H9 (cell line): ENCODE data around the gene SLC25A36. TPM values are rescaled to one million over a fixed set of nuclear protein-coding genes. Genes with fewer than 3 reads are reported as not detected.

ENCODE experiments used
- DNase-seq: peaks from one replicate; pipeline ENCODE4 v3.0.0-alpha.2; 2017
- H2AFZ ChIP-seq: one replicate; pipeline ENCODE4 v1.6.1; 2013; ENCODE audit warnings: mild to moderate bottlenecking, low read length, control low read depth, moderate library complexity
- H2AK5ac ChIP-seq: 2 replicates; pipeline ENCODE4 v1.6.1; 2013; ENCODE audit warnings: low read length, control low read depth, mixed read lengths; ENCODE audit not compliant: insufficient read length
- H2BK120ac ChIP-seq: one replicate; pipeline ENCODE4 v1.6.1; 2013; ENCODE audit warnings: low read depth, mild to moderate bottlenecking, low read length, control low read depth, inconsistent platforms; ENCODE audit not compliant: poor library complexity, severe bottlenecking
- H2BK12ac ChIP-seq: 2 replicates; pipeline ENCODE4 v1.6.1; 2013; ENCODE audit warnings: low read length, control low read depth, mixed read lengths, low read depth; ENCODE audit not compliant: insufficient read length
- H2BK15ac ChIP-seq: 2 replicates; pipeline ENCODE4 v1.6.1; 2013; ENCODE audit warnings: low read depth, low read length, control low read depth
- H2BK20ac ChIP-seq: one replicate; pipeline ENCODE4 v1.6.1; 2013; ENCODE audit warnings: low read depth, mild to moderate bottlenecking, low read length, control low read depth, inconsistent platforms; ENCODE audit not compliant: poor library complexity, severe bottlenecking
- H2BK5ac ChIP-seq: 2 replicates; pipeline ENCODE4 v1.6.1; 2013; ENCODE audit warnings: low read length, control low read depth, mixed read lengths; ENCODE audit not compliant: insufficient read length
- H3K14ac ChIP-seq: 2 replicates; pipeline ENCODE4 v1.6.1; 2013; ENCODE audit warnings: low read length, control low read depth; ENCODE audit not compliant: insufficient read depth
- H3K18ac ChIP-seq: 2 replicates; pipeline ENCODE4 v1.6.1; 2013; ENCODE audit warnings: low read depth, mild to moderate bottlenecking, mixed read lengths, low read length, control low read depth; ENCODE audit not compliant: insufficient read length
- H3K23ac ChIP-seq: 2 replicates; pipeline ENCODE4 v1.6.1; 2013; ENCODE audit warnings: low read length, control low read depth, mixed read lengths, low read depth; ENCODE audit not compliant: insufficient read length
- H3K23me2 ChIP-seq: 2 replicates; pipeline ENCODE4 v1.6.1; 2013; ENCODE audit warnings: low read depth, mild to moderate bottlenecking, mixed read lengths, low read length, control low read depth; ENCODE audit not compliant: insufficient read length, poor library complexity, severe bottlenecking
- H3K27ac ChIP-seq: 2 replicates; pipeline ENCODE4 v1.5.1; 2013; ENCODE audit warnings: low read length, control low read depth, mixed read lengths, low read depth; ENCODE audit not compliant: insufficient read length
- H3K27me3 ChIP-seq: 2 replicates; pipeline ENCODE4 v1.6.1; 2013; ENCODE audit warnings: low read length, control low read depth, inconsistent platforms; ENCODE audit not compliant: insufficient read depth
- H3K4ac ChIP-seq: 2 replicates; pipeline ENCODE4 v1.6.1; 2013; ENCODE audit warnings: low read depth, mild to moderate bottlenecking, control low read depth, inconsistent platforms, low read length, moderate library complexity
- H3K4me1 ChIP-seq: 2 replicates; pipeline ENCODE4 v1.6.1; 2013; ENCODE audit warnings: low read length, control low read depth, inconsistent platforms; ENCODE audit not compliant: insufficient read depth
- H3K4me2 ChIP-seq: 2 replicates; pipeline ENCODE4 v1.6.1; 2013; ENCODE audit warnings: low read length, control low read depth, mixed read lengths; ENCODE audit not compliant: insufficient read length, insufficient read depth
- H3K56ac ChIP-seq: 2 replicates; pipeline ENCODE4 v1.6.1; 2013; ENCODE audit warnings: low read depth, mild to moderate bottlenecking, mixed read lengths, low read length, control low read depth; ENCODE audit not compliant: insufficient read length
- H3K79me1 ChIP-seq: 2 replicates; pipeline ENCODE4 v1.6.1; 2013; ENCODE audit warnings: low read depth, mild to moderate bottlenecking, moderate library complexity, low read length, control low read depth, inconsistent platforms; ENCODE audit not compliant: insufficient read depth, poor library complexity, severe bottlenecking
- H3K79me2 ChIP-seq: 2 replicates; pipeline ENCODE4 v1.6.1; 2013; ENCODE audit warnings: low read length, control low read depth, inconsistent platforms; ENCODE audit not compliant: insufficient read depth
- H3K9ac ChIP-seq: 2 replicates; pipeline ENCODE4 v1.6.1; 2013; ENCODE audit warnings: low read length, control low read depth, mixed read lengths; ENCODE audit not compliant: insufficient read length; ENCODE audit errors: extremely low read depth
- H3K9me3 ChIP-seq: one replicate; pipeline ENCODE4 v1.6.1; 2013; ENCODE audit warnings: low read depth, low read length, inconsistent platforms; ENCODE audit not compliant: control insufficient read depth
- H3T11ph ChIP-seq: one replicate; pipeline ENCODE4 v1.6.1; 2013; ENCODE audit warnings: mild to moderate bottlenecking, low read length, control low read depth, inconsistent platforms
- H4K20me1 ChIP-seq: one replicate; pipeline ENCODE4 v1.6.1; 2013; ENCODE audit not compliant: control insufficient read depth, insufficient read length, insufficient read depth
- H4K5ac ChIP-seq: 2 replicates; pipeline ENCODE4 v1.6.1; 2013; ENCODE audit warnings: low read depth, mild to moderate bottlenecking, mixed read lengths, low read length, control low read depth; ENCODE audit not compliant: insufficient read length
- H4K8ac ChIP-seq: replicated peaks from 2 replicates; pipeline ENCODE4 v1.6.1; 2013; ENCODE audit warnings: low read length, control low read depth, mixed read lengths, low read depth; ENCODE audit not compliant: insufficient read length
- H4K91ac ChIP-seq: 2 replicates; pipeline ENCODE4 v1.6.1; 2013; ENCODE audit warnings: low read depth, mild to moderate bottlenecking, moderate library complexity, mixed read lengths, low read length, control low read depth; ENCODE audit not compliant: insufficient read length
- H3K27ac Mint-ChIP-seq, 3 experiments: 2 replicates in 2 of 3; 3 replicates in 1 of 3; pipeline ENCODE4 v1.8.0; 2020 to 2021; ENCODE audit warnings: mixed read lengths in 3 of 3, mild to moderate bottlenecking in 1 of 3, moderate library complexity in 1 of 3
- H3K27me3 Mint-ChIP-seq: 2 replicates; pipeline ENCODE4 v1.8.0; 2021; ENCODE audit warnings: low read depth, mild to moderate bottlenecking, moderate library complexity, mixed read lengths
- H3K36me3 Mint-ChIP-seq, 3 experiments: 2 replicates in 2 of 3; 3 replicates in 1 of 3; pipeline ENCODE4 v1.8.0; 2020 to 2021; ENCODE audit warnings: low read depth in 3 of 3, mixed read lengths in 3 of 3; ENCODE audit not compliant: insufficient read depth in 1 of 3
- H3K4me1 Mint-ChIP-seq, 2 experiments: 2 replicates each; pipeline ENCODE4 v1.8.0; 2020; ENCODE audit warnings: mixed read lengths in 2 of 2
- H3K4me3 Mint-ChIP-seq, 2 experiments: 2 replicates in 1 of 2; 3 replicates in 1 of 2; pipeline ENCODE4 v1.8.0; 2020 to 2021; ENCODE audit warnings: mild to moderate bottlenecking in 2 of 2, mixed read lengths in 2 of 2, moderate library complexity in 1 of 2
- H3K9me3 Mint-ChIP-seq, 2 experiments: 2 replicates in 1 of 2; 3 replicates in 1 of 2; pipeline ENCODE4 v1.8.0; 2020; ENCODE audit warnings: mild to moderate bottlenecking in 2 of 2, mixed read lengths in 2 of 2, moderate library complexity in 1 of 2
- CTCF ChIP-seq: fragments of 200-600 bp; sonication (generic); conservative IDR thresholded peaks from 3 replicates; pipeline ENCODE4 v1.8.0; 2021; ENCODE audit warnings: antibody characterized with exemption, mild to moderate bottlenecking
- WGBS: extraction: QIAGEN DNeasy Blood & Tissue Kit; methylation state at CpG from one replicate; pipeline ENCODE4 v1.1.7; 2013; ENCODE audit warnings: missing lambda C conversion rate, low lambda C conversion rate, mixed read lengths; ENCODE audit not compliant: insufficient read length; ENCODE audit errors: extremely low coverage; 5-methylcytosine and 5-hydroxymethylcytosine counted together
- total RNA-seq: library from RNA; stranded (reverse); gene quantifications from 2 replicates; pipeline ENCODE4 v1.2.1, GENCODE V29; 2021

Gene SLC25A36
- total RNA-seq, 1 experiment from 2014 or later = 70.0 TPM

- no peak overlapping the region for H3K9ac ChIP-seq
- H3K79me1 ChIP-seq = no peaks in the 10 kb centered on the region
- no CpG with 5 or more reads among the region's 1 CpG for WGBS
- no peak overlapping the region for H3T11ph ChIP-seq
- H2BK12ac ChIP-seq = no peak overlapping the region
- no peak overlapping the region for H2BK15ac ChIP-seq
- no peaks in the 10 kb centered on the region for H3K36me3 Mint-ChIP-seq
- no peak overlapping the region for H3K27ac ChIP-seq
- no peaks in the 10 kb centered on the region for H3K4me1 ChIP-seq
- no peak overlapping the region for H2AFZ ChIP-seq
- H3K79me2 ChIP-seq = no peaks in the 10 kb centered on the region
- no peak overlapping the region for H4K91ac ChIP-seq
- H3K27ac Mint-ChIP-seq = no peak overlapping the region; a peak in 1 of 7 replicates
- no peaks in the 10 kb centered on the region for H3K23me2 ChIP-seq
- no peak overlapping the region for H3K23ac ChIP-seq
- H3K18ac ChIP-seq = no peak overlapping the region
- H3K27me3 ChIP-seq = no peaks in the 10 kb centered on the region
- H3K9me3 ChIP-seq = no peaks in the 10 kb centered on the region
- no peak overlapping the region for H3K4ac ChIP-seq
- peaks cover 1% of the 10 kb centered on the region in 2 experiments; a peak in 2 of 4 replicates for H3K4me1 Mint-ChIP-seq
- H2AK5ac ChIP-seq = no peak overlapping the region
- H2BK120ac ChIP-seq = no peak overlapping the region
- no peak overlapping the region for H2BK5ac ChIP-seq
- no peak overlapping the region for H2BK20ac ChIP-seq
- H3K27me3 Mint-ChIP-seq = peaks cover 5% of the 10 kb centered on the region
- H3K4me3 Mint-ChIP-seq = no peak overlapping the region
- H3K14ac ChIP-seq = no peak overlapping the region
- no peaks in the 10 kb centered on the region for H4K20me1 ChIP-seq
- DNase-seq = no peak
- H4K8ac ChIP-seq = no peak overlapping the region
- no peak overlapping the region for H3K56ac ChIP-seq
- H4K5ac ChIP-seq = no peak overlapping the region
- no peaks in the 10 kb centered on the region; a peak in 1 of 5 replicates for H3K9me3 Mint-ChIP-seq
- no peak overlapping the region for H3K4me2 ChIP-seq
- TF ChIP-seq CTCF = no peak
Measured at GRCh38 chr3:141006344-141006743, 64.7 kb downstream of the SLC25A36 start.
